Sigmoid colon (tissue), 7 donors: ENCODE results near the gene SLC6A11. TPM values are rescaled to one million over a fixed set of nuclear protein-coding genes. Genes with fewer than 3 reads are reported as not detected.
A peak's percentile ranks its signal among the peaks of the same experiment; 100 is the strongest.

Source experiments
- DNase-seq: peaks from one replicate; pipeline ENCODE4 v3.0.0-alpha.2; 2019
- H3K27ac ChIP-seq, 4 donors: fragments of 200-600 bp; sonication (generic); one replicate each; pipeline ENCODE4 v1.5.1; 2016 to 2019; ENCODE audit warnings: mild to moderate bottlenecking in 1 of 4
- H3K27me3 ChIP-seq, 3 donors: fragments of 200-600 bp; sonication (generic); one replicate each; pipeline ENCODE4 v1.5.1; 2019; ENCODE audit warnings: mild to moderate bottlenecking in 1 of 3
- H3K36me3 ChIP-seq, 4 donors: fragments of 200-600 bp; sonication (generic); one replicate each; pipeline ENCODE4 v1.5.1; 2016 to 2019
- H3K4me1 ChIP-seq, 4 donors: fragments of 200-600 bp; sonication (generic); one replicate each; pipeline ENCODE4 v1.5.1; 2017 to 2019
- H3K4me3 ChIP-seq, 4 donors: fragments of 200-600 bp; sonication (generic); one replicate each; pipeline ENCODE4 v1.5.1; 2017 to 2019; ENCODE audit warnings: mild to moderate bottlenecking in 2 of 4, moderate library complexity in 1 of 4
- H3K9me3 ChIP-seq, 4 donors: fragments of 200-600 bp in 3 of 4; sonication (generic) in 3 of 4; one replicate each; pipeline versions ENCODE4 v1.5.1 to v1.6.1; 2013 to 2019
- EP300 ChIP-seq, 4 donors: sonication (generic); formaldehyde crosslinking; IDR thresholded peaks; one replicate each; pipeline ENCODE4 v1.6.1; 2017; ENCODE audit warnings: antibody characterized with exemption in 4 of 4
- POLR2A ChIP-seq, 2 donors: fragments of 450-650 bp; IDR thresholded peaks; one replicate each; pipeline ENCODE4 v1.6.1; 2016; ENCODE audit warnings: antibody characterized with exemption in 2 of 2, mild to moderate bottlenecking in 2 of 2, moderate library complexity in 2 of 2
- POLR2AphosphoS5 ChIP-seq, 4 donors: sonication (generic); formaldehyde crosslinking; IDR thresholded peaks; one replicate each; pipeline ENCODE4 v1.6.1; 2017; ENCODE audit warnings: antibody characterized with exemption in 4 of 4
- WGBS, 2 donors: extraction: QIAGEN DNeasy Blood & Tissue Kit; methylation state at CpG; one replicate each; pipeline ENCODE4 v1.1.7; 2013; 5-methylcytosine and 5-hydroxymethylcytosine counted together
- intact Hi-C: fragments of 100-400 bp; cut with DNase I; formaldehyde crosslinking; loops from one replicate; pipeline ENCODE4 v1.15.1; 2023
- polyA plus RNA-seq, 3 donors: library from polyadenylated mRNA; stranded (reverse); fragments of 200-250 nt; gene quantifications; one replicate each; pipeline ENCODE4 v1.2.3, GENCODE V29; 2013
- total RNA-seq, 4 donors: library from RNA; depleted of rRNA; stranded (reverse); fragments of >200 nt; gene quantifications; one replicate each; pipeline ENCODE4 v1.1.0, GENCODE V29; 2016
- TF ChIP-seq, protein P1 (sequence below), 4 experiments: fragments of 450-650 bp in 3 of 4; fragments of 200-600 bp in 1 of 4; IDR thresholded peaks; one replicate each; pipeline ENCODE4 v1.5.1; 2016 to 2019; ENCODE audit warnings: antibody characterized with exemption in 4 of 4, mild to moderate bottlenecking in 3 of 4, moderate library complexity in 2 of 4
- donor health status: healthy with polysubstance abuse.
- donor health status: Bipolar disorder and iron deficiency.
- donor health status: healthy.

The SLC6A11 gene
- total and polyA plus RNA-seq, 7 donors, result 0.03 to 0.14 TPM; not detected in 5

GRCh38 chr3:10783360-10784351, 32.4 kb upstream of the SLC6A11 start:
- 17 to 20% methylated on average over 5 of the region's 5 CpGs for WGBS, 2 donors
- H3K27ac ChIP-seq, result no peak overlapping the region
- DNase-seq, result no peak
- peaks cover 0 to 24% (median 0%) of the 10 kb centered on the region in 3 donors for H3K27me3 ChIP-seq
- no peaks in the 10 kb centered on the region for H3K36me3 ChIP-seq
- H3K4me3 ChIP-seq, result no peak overlapping the region
- intact Hi-C loops, result no loop called here
- no peaks in the 10 kb centered on the region for H3K9me3 ChIP-seq
- TF ChIP-seq POLR2A (IDR thresholded peaks at IDR 0.05), result no peak
- TF ChIP-seq, protein P1, sequence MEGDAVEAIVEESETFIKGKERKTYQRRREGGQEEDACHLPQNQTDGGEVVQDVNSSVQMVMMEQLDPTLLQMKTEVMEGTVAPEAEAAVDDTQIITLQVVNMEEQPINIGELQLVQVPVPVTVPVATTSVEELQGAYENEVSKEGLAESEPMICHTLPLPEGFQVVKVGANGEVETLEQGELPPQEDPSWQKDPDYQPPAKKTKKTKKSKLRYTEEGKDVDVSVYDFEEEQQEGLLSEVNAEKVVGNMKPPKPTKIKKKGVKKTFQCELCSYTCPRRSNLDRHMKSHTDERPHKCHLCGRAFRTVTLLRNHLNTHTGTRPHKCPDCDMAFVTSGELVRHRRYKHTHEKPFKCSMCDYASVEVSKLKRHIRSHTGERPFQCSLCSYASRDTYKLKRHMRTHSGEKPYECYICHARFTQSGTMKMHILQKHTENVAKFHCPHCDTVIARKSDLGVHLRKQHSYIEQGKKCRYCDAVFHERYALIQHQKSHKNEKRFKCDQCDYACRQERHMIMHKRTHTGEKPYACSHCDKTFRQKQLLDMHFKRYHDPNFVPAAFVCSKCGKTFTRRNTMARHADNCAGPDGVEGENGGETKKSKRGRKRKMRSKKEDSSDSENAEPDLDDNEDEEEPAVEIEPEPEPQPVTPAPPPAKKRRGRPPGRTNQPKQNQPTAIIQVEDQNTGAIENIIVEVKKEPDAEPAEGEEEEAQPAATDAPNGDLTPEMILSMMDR (IDR thresholded peaks at IDR 0.05), result peak in 3 of 4 experiments; percentile 43 to 64 (median 63)
- no peaks in the 10 kb centered on the region for H3K4me1 ChIP-seq

GRCh38 chr3:10786640-10787039, 29.4 kb upstream of the SLC6A11 start:
- Histone ChIP-seq H3K36me3 (no peaks in the 10 kb centered on the region), H3K27ac (no peak overlapping the region), H3K4me1 (no peaks in the 10 kb centered on the region), H3K4me3 (no peak overlapping the region), H3K9me3 (no peaks in the 10 kb centered on the region), H3K27me3 (peaks cover 0 to 28% (median 0%) of the 10 kb centered on the region in 3 donors)
- no peak for TF ChIP-seq POLR2A (IDR thresholded peaks at IDR 0.05)
- no peak for TF ChIP-seq POLR2AphosphoS5 (IDR thresholded peaks at IDR 0.05)
- intact Hi-C loops, result no loop called here
- no peak for DNase-seq

- H3K27me3 ChIP-seq, result peaks cover 0 to 37% (median 0%) of the 10 kb centered on the region in 3 donors
These were observed 27.6 kb upstream of the SLC6A11 start for GRCh38 chr3:10788451-10788850.

GRCh38 chr3:10790713-10791112, 25.3 kb upstream of the SLC6A11 start:
- Histone ChIP-seq H3K27me3 (peaks cover 0 to 28% (median 0%) of the 10 kb centered on the region in 3 donors), H3K36me3 (no peaks in the 10 kb centered on the region), H3K27ac (no peak overlapping the region), H3K4me3 (no peak overlapping the region), H3K9me3 (no peaks in the 10 kb centered on the region), H3K4me1 (no peaks in the 10 kb centered on the region)
- 91 to 92% methylated on average over 1 of the region's 1 CpG for whole genome bisulfite sequencing, 2 donors
- DNase-seq, result no peak
- intact Hi-C loops, result no loop called here
- TF ChIP-seq POLR2A (IDR thresholded peaks at IDR 0.05) (no peak), POLR2AphosphoS5 (IDR thresholded peaks at IDR 0.05) (no peak), EP300 (IDR thresholded peaks at IDR 0.05) (no peak)
- TF ChIP-seq, protein P1 (IDR thresholded peaks at IDR 0.05), result no peak

More at GRCh38 chr3:10788451-10788850, 27.6 kb upstream of the SLC6A11 start:
- DNase-seq, result no peak
- H3K9me3 ChIP-seq, result no peaks in the 10 kb centered on the region
- H3K36me3 ChIP-seq, result no peaks in the 10 kb centered on the region
- H3K4me1 ChIP-seq, result no peaks in the 10 kb centered on the region
- H3K4me3 ChIP-seq, result no peak overlapping the region
- TF ChIP-seq EP300 (IDR thresholded peaks at IDR 0.05) (no peak), POLR2AphosphoS5 (IDR thresholded peaks at IDR 0.05) (no peak), POLR2A (IDR thresholded peaks at IDR 0.05) (no peak)
- TF ChIP-seq, protein P1 (IDR thresholded peaks at IDR 0.05), result no peak
- H3K27ac ChIP-seq, result no peak overlapping the region
- intact Hi-C loops, result no loop called here
- WGBS, 2 donors, result 19 to 39% methylated on average over 1 of the region's 1 CpG

DNA sequence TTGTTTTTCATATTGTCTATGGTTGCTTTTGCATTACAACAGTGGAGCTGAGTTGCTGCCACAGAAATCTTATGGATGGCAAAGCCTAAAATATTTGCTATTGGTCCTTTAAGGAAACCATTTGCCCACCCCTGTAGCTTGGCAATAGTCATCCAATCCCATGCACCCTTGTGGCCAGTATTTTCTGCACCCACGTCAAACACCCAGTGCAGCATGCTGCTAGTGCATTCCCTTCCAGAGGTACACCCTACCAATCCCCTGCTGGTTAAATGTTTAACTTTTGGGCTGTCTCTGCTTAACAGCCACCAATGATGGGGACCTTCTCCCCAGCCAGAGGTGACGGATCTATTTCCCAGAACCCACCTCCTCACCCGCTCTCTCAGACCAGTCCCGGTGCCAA, 23.8 kb upstream of the SLC6A11 start:
- DNase-seq, result no peak

More for the DNA sequence above, 23.8 kb upstream of the SLC6A11 start:
- Histone ChIP-seq H3K36me3 (no peaks in the 10 kb centered on the region), H3K4me1 (no peaks in the 10 kb centered on the region), H3K4me3 (no peak overlapping the region), H3K27ac (no peak overlapping the region), H3K9me3 (no peaks in the 10 kb centered on the region), H3K27me3 (peaks cover 0 to 20% (median 0%) of the 10 kb centered on the region in 3 donors)
- WGBS, 2 donors, result 64 to 80% methylated on average over 4 of the region's 4 CpGs
- TF ChIP-seq EP300 (IDR thresholded peaks at IDR 0.05) (no peak), POLR2A (IDR thresholded peaks at IDR 0.05) (no peak), POLR2AphosphoS5 (IDR thresholded peaks at IDR 0.05) (no peak)
- TF ChIP-seq, protein P1 (IDR thresholded peaks at IDR 0.05), result no peak
- intact Hi-C loops, result no loop called here
